Neural crest cell (in vitro differentiated cells): Measurements from ENCODE around the gene SEMA4A. TPM values are rescaled to one million over a fixed set of nuclear protein-coding genes. Genes with fewer than 3 reads are reported as not detected.
A peak's percentile ranks its signal among the peaks of the same experiment; 100 is the strongest.

Source experiments
- DNase-seq: peaks from one replicate; pipeline ENCODE4 v3.0.0; 2021; ENCODE audit warnings: low read depth, mixed read lengths, low spot score
- H3K27ac Mint-ChIP-seq: one replicate; pipeline ENCODE4 v1.8.0; 2021; ENCODE audit warnings: mild to moderate bottlenecking, mixed read lengths; ENCODE audit not compliant: unreplicated experiment
- H3K27me3 Mint-ChIP-seq: 2 replicates; pipeline ENCODE4 v1.8.0; 2021; ENCODE audit warnings: low read depth, mild to moderate bottlenecking, mixed read lengths
- H3K36me3 Mint-ChIP-seq: 2 replicates; pipeline ENCODE4 v1.8.0; 2021; ENCODE audit warnings: low read depth, mild to moderate bottlenecking, mixed read lengths
- H3K4me1 Mint-ChIP-seq: 2 replicates; pipeline ENCODE4 v1.8.0; 2021; ENCODE audit warnings: mixed read lengths
- H3K4me3 Mint-ChIP-seq: one replicate; pipeline ENCODE4 v1.8.0; 2021; ENCODE audit warnings: mild to moderate bottlenecking, mixed read lengths
- H3K9me3 Mint-ChIP-seq: 2 replicates; pipeline ENCODE4 v1.8.0; 2021; ENCODE audit warnings: mixed read lengths
- CTCF ChIP-seq: fragments of 200-600 bp; sonication (generic); conservative IDR thresholded peaks from 2 replicates; pipeline ENCODE4 v1.5.0; 2021; ENCODE audit warnings: antibody characterized with exemption, mild to moderate bottlenecking
- long read RNA-seq: library from polyadenylated mRNA; unstranded; transcript quantifications from one replicate; pipeline ENCODE4 v2.0.0, GENCODE V29; 2020
- total RNA-seq: library from RNA; stranded (reverse); gene quantifications from 2 replicates; pipeline ENCODE4 v1.2.1, GENCODE V29; 2021

SEMA4A gene
- 1.3 and 2.1 TPM in 2 replicates for total RNA-seq
- long read RNA-seq, partial matches to known transcripts: 0 of 1 reads
- long read RNA-seq, other reads (novel, unspliced or antisense): 1 of 1 reads

GRCh38 chr1:156153362-156153761, at the start of gene SEMA4A:
SEMA4A (plus strand) TSS chr1:156153585; CDS start chr1:156154579, 994 bp downstream.
- peak within 1 kb of the TSS; percentile 2 for H3K27ac Mint-ChIP-seq
- H3K36me3 Mint-ChIP-seq: no peaks in the 10 kb centered on the region
- no peak for DNase-seq
- no peak within 1 kb of the TSS for H3K4me3 Mint-ChIP-seq
- H3K27me3 Mint-ChIP-seq: peaks cover 28% of the 10 kb centered on the region
- no peak for TF ChIP-seq CTCF
- H3K9me3 Mint-ChIP-seq: no peaks in the 10 kb centered on the region
- H3K4me1 Mint-ChIP-seq: peaks cover 9% of the 10 kb centered on the region

GRCh38 chr1:156104065-156104810, 49.1 kb upstream of the SEMA4A start:
- peak overlapping the region; percentile 97 for H3K27ac Mint-ChIP-seq

GRCh38 chr1:156104861-156105832, 48.2 kb upstream of the SEMA4A start:
- no peaks in the 10 kb centered on the region for H3K27me3 Mint-ChIP-seq
- H3K9me3 Mint-ChIP-seq: no peaks in the 10 kb centered on the region
- H3K36me3 Mint-ChIP-seq: peaks cover 9% of the 10 kb centered on the region
- H3K4me3 Mint-ChIP-seq: peak overlapping the region; percentile 82
- DNase-seq: no peak
- H3K4me1 Mint-ChIP-seq: peaks cover 72% of the 10 kb centered on the region
- peak overlapping the region; percentile 97 for H3K27ac Mint-ChIP-seq
- TF ChIP-seq CTCF: no peak

More at GRCh38 chr1:156104065-156104810, 49.1 kb upstream of the SEMA4A start:
- Mint-ChIP-seq H3K27me3 (no peaks in the 10 kb centered on the region), H3K9me3 (no peaks in the 10 kb centered on the region), H3K4me3 (peak overlapping the region; percentile 70), H3K36me3 (peaks cover 9% of the 10 kb centered on the region), H3K4me1 (peaks cover 70% of the 10 kb centered on the region)
- TF ChIP-seq CTCF: no peak
- no peak for DNase-seq

- peak overlapping the region; percentile 94 for H3K27ac Mint-ChIP-seq
- H3K27me3 Mint-ChIP-seq: no peaks in the 10 kb centered on the region
- peak overlapping the region; percentile 75 for H3K4me3 Mint-ChIP-seq
- DNase-seq: no peak
- no peak for TF ChIP-seq CTCF
- H3K4me1 Mint-ChIP-seq: peaks cover 59% of the 10 kb centered on the region
- peaks cover 3% of the 10 kb centered on the region for H3K36me3 Mint-ChIP-seq
- H3K9me3 Mint-ChIP-seq: no peaks in the 10 kb centered on the region
These were observed 46.5 kb upstream of the SEMA4A start for GRCh38 chr1:156106624-156107488.

GRCh38 chr1:156108057-156108456, 45.3 kb upstream of the SEMA4A start:
- Mint-ChIP-seq H3K27me3 (no peaks in the 10 kb centered on the region), H3K4me3 (no peak overlapping the region), H3K36me3 (no peaks in the 10 kb centered on the region), H3K4me1 (peaks cover 65% of the 10 kb centered on the region), H3K27ac (no peak overlapping the region), H3K9me3 (no peaks in the 10 kb centered on the region)
- TF ChIP-seq CTCF: no peak
- DNase-seq: no peak
